ENCODE results near the gene CDT1.

The CDT1 gene

GRCh38 chr16:88834670-88835069, 31.1 kb downstream of the CDT1 start:
- FAIRE-seq (no peak), DNase-seq (ENCODE audit: insufficient read length, low spot score) (no peak)

GRCh38 chr16:88835383-88835782, 31.8 kb downstream of the CDT1 start:
- FAIRE-seq, result no peak
- no peak for DNase-seq (ENCODE audit: insufficient read length, low spot score)

GRCh38 chr16:88835818-88836217, 32.2 kb downstream of the CDT1 start:
- FAIRE-seq, result no peak
- DNase-seq (ENCODE audit: insufficient read length, low spot score), result no peak

GRCh38 chr16:88836791-88837190, 33.2 kb downstream of the CDT1 start:
- DNase-seq (ENCODE audit: insufficient read length, low spot score) (no peak), FAIRE-seq (no peak)

GRCh38 chr16:88837806-88838205, 34.2 kb downstream of the CDT1 start:
- no peak for FAIRE-seq
- no peak for DNase-seq (ENCODE audit: insufficient read length, low spot score)

GRCh38 chr16:88838566-88838965, 35.0 kb downstream of the CDT1 start:
- DNase-seq (ENCODE audit: insufficient read length, low spot score) (no peak), FAIRE-seq (no peak)

- FAIRE-seq, result no peak
Observed at GRCh38 chr16:88839026-88839529, 35.5 kb downstream of the CDT1 start.

GRCh38 chr16:88839745-88840599, 36.4 kb downstream of the CDT1 start:
- no peak for DNase-seq (ENCODE audit: insufficient read length, low spot score)
- no peak for FAIRE-seq

More at GRCh38 chr16:88839026-88839529, 35.5 kb downstream of the CDT1 start:
- no peak for DNase-seq (ENCODE audit: insufficient read length, low spot score)

- FAIRE-seq (no peak), DNase-seq (ENCODE audit: insufficient read length, low spot score) (no peak)
Observed at GRCh38 chr16:88840600-88841215, 37.1 kb downstream of the CDT1 start.

GRCh38 chr16:88841521-88842307, 38.1 kb downstream of the CDT1 start:
- FAIRE-seq, result no peak
- no peak for DNase-seq (ENCODE audit: insufficient read length, low spot score)

GRCh38 chr16:88842308-88842756, 38.7 kb downstream of the CDT1 start:
- DNase-seq (ENCODE audit: insufficient read length, low spot score) (no peak), FAIRE-seq (no peak)

GRCh38 chr16:88842806-88843205, 39.2 kb downstream of the CDT1 start:
- DNase-seq (ENCODE audit: insufficient read length, low spot score) (no peak), FAIRE-seq (no peak)

GRCh38 chr16:88843256-88843655, 39.7 kb downstream of the CDT1 start:
- no peak for FAIRE-seq
- DNase-seq (ENCODE audit: insufficient read length, low spot score), result no peak

- no peak for FAIRE-seq
- no peak for DNase-seq (ENCODE audit: insufficient read length, low spot score)
Observed at GRCh38 chr16:88844419-88845036, 40.9 kb downstream of the CDT1 start.

GRCh38 chr16:88846088-88846487, 42.5 kb downstream of the CDT1 start:
- FAIRE-seq, result no peak
- DNase-seq (ENCODE audit: insufficient read length, low spot score), result no peak

GRCh38 chr16:88847654-88848053, 44.1 kb downstream of the CDT1 start:
- FAIRE-seq (no peak), DNase-seq (ENCODE audit: insufficient read length, low spot score) (no peak)

GRCh38 chr16:88848557-88848956, 45.0 kb downstream of the CDT1 start:
- DNase-seq (ENCODE audit: insufficient read length, low spot score) (no peak), FAIRE-seq (no peak)

- no peak for DNase-seq (ENCODE audit: insufficient read length, low spot score)
- no peak for FAIRE-seq
Observed at GRCh38 chr16:88850531-88851199, 47.1 kb downstream of the CDT1 start.

- FAIRE-seq (no peak), DNase-seq (ENCODE audit: insufficient read length, low spot score) (no peak)
Observed at GRCh38 chr16:88851616-88852015, 48.0 kb downstream of the CDT1 start.

GRCh38 chr16:88853325-88853941, 49.8 kb downstream of the CDT1 start:
- DNase-seq (ENCODE audit: insufficient read length, low spot score), result no peak
- no peak for FAIRE-seq
